C4-2B (cell line): Measurements from ENCODE around the gene ADPRH.

Experiments used
- CTCF ChIP-seq: fragments of 450-650 bp; conservative IDR thresholded peaks from 2 replicates; pipeline ENCODE4 v1.5.1; 2017; ENCODE audit warnings: mild to moderate bottlenecking
- ZFX ChIP-seq: fragments of 450-650 bp; IDR thresholded peaks from 2 replicates; pipeline ENCODE4 v1.6.1; 2017

DNA sequence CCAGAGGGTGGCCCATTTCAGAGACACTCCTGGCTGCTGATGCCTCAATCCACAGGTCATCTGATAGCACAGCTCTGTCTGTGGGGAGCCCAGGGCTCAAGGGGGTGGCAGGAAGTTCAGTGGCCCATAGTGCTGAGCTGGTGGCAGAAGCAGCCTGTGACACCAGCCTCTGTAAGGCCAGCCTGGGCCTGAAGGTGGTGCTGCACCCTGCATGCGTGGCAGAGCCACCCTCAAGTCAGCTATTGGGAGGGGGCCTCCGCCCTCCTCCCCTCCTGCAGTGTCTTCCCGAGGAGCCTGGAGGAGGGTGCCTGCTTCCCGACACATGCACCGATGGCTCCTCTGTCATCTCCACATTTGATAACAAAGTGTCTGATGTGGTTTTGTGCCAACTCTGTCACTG, 21.4 kb downstream of the ADPRH start:
- TF ChIP-seq CTCF (no peak), ZFX (no peak)
